Cardiac septum (tissue), 1 donor: ENCODE results near the gene ATG5. TPM values are rescaled to one million over a fixed set of nuclear protein-coding genes. Genes with fewer than 3 reads are reported as not detected.

ENCODE experiments used
- DNase-seq: peaks from one replicate; pipeline ENCODE4 v3.0.0-alpha.2; 2020; ENCODE audit warnings: low spot score
- intact Hi-C: fragments of 100-400 bp; cut with DNase I; formaldehyde crosslinking; loops from one replicate; pipeline ENCODE4 v1.14.0; 2022
- total RNA-seq: library from RNA; stranded (reverse); fragmentation: NEBNext Ultra II Directional; extraction: Animal tissue kit (Norgen Biotek cat#: 25700); gene quantifications from one replicate; pipeline ENCODE4 v1.2.1, GENCODE V29; 2021
- donor health status: DM: no; HTN: no; CAD: no.

ATG5 gene
- total RNA-seq, 1 donor from 2014 or later, result 14.6 TPM

GRCh38 chr6:106142876-106143431 is 182.6 kb downstream of the ATG5 start:
- intact Hi-C loops, result no loop called here
- no peak for DNase-seq

GRCh38 chr6:106141441-106142237 is 183.9 kb downstream of the ATG5 start:
- DNase-seq, result no peak
- intact Hi-C loops, result no loop called here

- intact Hi-C loops, result no loop called here
- no peak for DNase-seq
Measured at GRCh38 chr6:106138151-106138550, 187.4 kb downstream of the ATG5 start.

GRCh38 chr6:106136845-106137244 is 188.7 kb downstream of the ATG5 start:
- intact Hi-C loops, result no loop called here
- no peak for DNase-seq

- intact Hi-C loops, result no loop called here
Measured at GRCh38 chr6:106135911-106136571, 189.5 kb downstream of the ATG5 start.

GRCh38 chr6:106134906-106135634 is 190.5 kb downstream of the ATG5 start:
- intact Hi-C loops, result no loop called here
- DNase-seq, result no peak

More at GRCh38 chr6:106135911-106136571, 189.5 kb downstream of the ATG5 start:
- no peak for DNase-seq

Other genes with a start within 250 kb of the ATG5 start
- 2.0 TPM for gene PRDM1, start 239.4 kb downstream of the ATG5 start, total RNA-seq
- gene CRYBG1, start 35.0 kb upstream of the ATG5 start, total RNA-seq, result 1.7 TPM